H1 (cell line): ENCODE results near the gene CHD9NB. TPM values are rescaled to one million over a fixed set of nuclear protein-coding genes. Genes with fewer than 3 reads are reported as not detected.

ENCODE experiments used
- CTCF ChIA-PET: fragments of 300-600 bp; sonication (Branson Sonifier 250); formaldehyde crosslinking; loops from one replicate; lab custom pipeline; 2021; ENCODE audit not compliant: partially characterized antibody; lab: Charles Lee
- POLR2A ChIA-PET: fragments of 300-600 bp; sonication (Branson Sonifier 250); formaldehyde crosslinking; loops from one replicate; lab custom pipeline; 2021; ENCODE audit warnings: inconsistent platforms; ENCODE audit not compliant: partially characterized antibody; lab: Charles Lee
- DNase-seq, 2 experiments: peaks; one replicate each; pipeline versions ENCODE4 v3.0.0 to v3.0.0-alpha.2; 2010 to 2022; ENCODE audit warnings: low spot score in 2 of 2, low read depth in 1 of 2, mixed read lengths in 1 of 2
- FAIRE-seq: peaks from 2 replicates; lab custom pipeline; 2011; peaks lifted over from hg19 to GRCh38; lab: Jason Lieb, UNC
- H2AFZ ChIP-seq: 2 replicates; pipeline ENCODE4 v1.8.1; 2012; ENCODE audit warnings: low read length, inconsistent platforms
- H2AK5ac ChIP-seq: 2 replicates; pipeline ENCODE4 v1.6.1; 2013; ENCODE audit warnings: low read depth, low read length
- H2BK120ac ChIP-seq: replicated peaks from 2 replicates; pipeline ENCODE3; 2013; ENCODE audit warnings: low read depth, low read length, inconsistent platforms
- H2BK12ac ChIP-seq: 2 replicates; pipeline ENCODE4 v1.6.1; 2013; ENCODE audit warnings: low read depth, low read length
- H2BK15ac ChIP-seq: 2 replicates; pipeline ENCODE4 v1.6.1; 2013; ENCODE audit warnings: low read length
- H2BK20ac ChIP-seq: 2 replicates; pipeline ENCODE4 v1.6.1; 2013; ENCODE audit warnings: low read length
- H2BK5ac ChIP-seq: 2 replicates; pipeline ENCODE4 v1.6.1; 2013; ENCODE audit warnings: low read depth, low read length
- H3K14ac ChIP-seq: 2 replicates; pipeline ENCODE4 v1.6.1; 2013; ENCODE audit warnings: inconsistent platforms; ENCODE audit not compliant: insufficient read length
- H3K18ac ChIP-seq: 2 replicates; pipeline ENCODE4 v1.6.1; 2013; ENCODE audit warnings: low read length; ENCODE audit errors: extremely low read depth
- H3K23ac ChIP-seq: 2 replicates; pipeline ENCODE4 v1.6.1; 2013; ENCODE audit warnings: inconsistent platforms; ENCODE audit not compliant: insufficient read length
- H3K23me2 ChIP-seq: 2 replicates; pipeline ENCODE4 v1.6.1; 2013; ENCODE audit warnings: low read depth, low read length
- H3K27ac ChIP-seq: 2 replicates; pipeline ENCODE4 v1.6.1; 2011; ENCODE audit warnings: low read depth, low read length, inconsistent platforms
- H3K27me3 ChIP-seq, 4 experiments: replicated peaks in 1 of 4; 1 replicate in 1 of 4; 2 replicates in 3 of 4; pipeline versions ENCODE4 v1.6.1 to v1.8.1; 2011 to 2013; ENCODE audit warnings: low read length in 3 of 4, mild to moderate bottlenecking in 3 of 4, inconsistent platforms in 2 of 4, mixed read lengths in 2 of 4, moderate library complexity in 1 of 4; ENCODE audit not compliant: control insufficient read depth in 3 of 4, insufficient read depth in 3 of 4; ENCODE audit errors: extremely low read depth in 1 of 4
- H3K36me3 ChIP-seq, 4 experiments: 2 replicates each; pipeline versions ENCODE4 v1.6.1 to v1.8.1; 2011 to 2013; ENCODE audit warnings: mild to moderate bottlenecking in 4 of 4, low read length in 3 of 4, moderate library complexity in 2 of 4, control low read depth in 1 of 4, inconsistent platforms in 1 of 4; ENCODE audit not compliant: insufficient read depth in 4 of 4, control insufficient read depth in 2 of 4
- H3K4ac ChIP-seq: replicated peaks from 2 replicates; pipeline ENCODE3; 2013; ENCODE audit warnings: low read length, low read depth, mixed read lengths, inconsistent platforms; ENCODE audit not compliant: insufficient read length
- H3K4me1 ChIP-seq, 4 experiments: replicated peaks in 1 of 4; 1 replicate in 1 of 4; 2 replicates in 3 of 4; pipeline versions ENCODE4 v1.6.1 to v1.8.1; 2011 to 2013; ENCODE audit warnings: low read length in 3 of 4, inconsistent platforms in 2 of 4, mixed read lengths in 1 of 4; ENCODE audit not compliant: insufficient read depth in 4 of 4, control insufficient read depth in 3 of 4
- H3K4me2 ChIP-seq, 2 experiments: 2 replicates each; pipeline versions ENCODE4 v1.6.1 to v1.8.1; 2011 to 2013; ENCODE audit warnings: low read depth in 2 of 2, low read length in 2 of 2, control low read depth in 1 of 2, inconsistent platforms in 1 of 2, mild to moderate bottlenecking in 1 of 2; ENCODE audit not compliant: insufficient read depth in 1 of 2
- H3K4me3 ChIP-seq, 4 experiments: fragments of 200-600, 300-600 bp in 1 of 4; sonication (generic), shearing (Covaris generic), sonication (Bioruptor Twin) in 1 of 4; 2 replicates each; pipeline versions ENCODE4 v1.5.1 to v1.8.1; 2011 to 2016; ENCODE audit warnings: low read length in 4 of 4, low read depth in 3 of 4, control low read depth in 2 of 4, inconsistent platforms in 2 of 4, mild to moderate bottlenecking in 2 of 4, mixed read lengths in 1 of 4, moderate library complexity in 1 of 4; ENCODE audit not compliant: insufficient read depth in 2 of 4; ENCODE audit errors: extremely low read depth in 1 of 4
- H3K56ac ChIP-seq: replicated peaks from 2 replicates; pipeline ENCODE3; 2013; ENCODE audit warnings: low read depth, mild to moderate bottlenecking, mixed read lengths, low read length, inconsistent platforms; ENCODE audit not compliant: insufficient read length
- H3K79me1 ChIP-seq: 2 replicates; pipeline ENCODE4 v1.6.1; 2013; ENCODE audit warnings: low read depth, low read length, control low read depth
- H3K79me2 ChIP-seq, 2 experiments: 2 replicates each; pipeline versions ENCODE4 v1.6.1 to v1.8.1; 2012 to 2013; ENCODE audit warnings: low read length in 2 of 2, mild to moderate bottlenecking in 2 of 2, inconsistent platforms in 1 of 2; ENCODE audit not compliant: insufficient read depth in 2 of 2, control insufficient read depth in 1 of 2
- H3K9ac ChIP-seq, 4 experiments: replicated peaks in 1 of 4; 1 replicate in 1 of 4; 2 replicates in 3 of 4; pipeline versions ENCODE4 v1.6.1 to v1.8.1; 2011 to 2013; ENCODE audit warnings: low read depth in 3 of 4, low read length in 3 of 4, control low read depth in 2 of 4, mild to moderate bottlenecking in 2 of 4, moderate library complexity in 2 of 4, inconsistent platforms in 1 of 4; ENCODE audit errors: extremely low read depth in 1 of 4
- H3K9me3 ChIP-seq, 2 experiments: 2 replicates each; pipeline versions ENCODE4 v1.6.1 to v1.8.1; 2012 to 2013; ENCODE audit warnings: mild to moderate bottlenecking in 2 of 2, moderate library complexity in 2 of 2, control low read depth in 1 of 2, inconsistent platforms in 1 of 2, low read depth in 1 of 2, low read length in 1 of 2, mixed read lengths in 1 of 2; ENCODE audit not compliant: insufficient read depth in 2 of 2
- H4K20me1 ChIP-seq, 2 experiments: replicated peaks in 1 of 2; 2 replicates each; pipeline versions ENCODE3 to v1.8.1; 2011 to 2013; ENCODE audit warnings: inconsistent platforms in 2 of 2, low read length in 2 of 2, mild to moderate bottlenecking in 1 of 2; ENCODE audit not compliant: insufficient read depth in 2 of 2, control insufficient read depth in 1 of 2
- H4K5ac ChIP-seq: 2 replicates; pipeline ENCODE4 v1.6.1; 2013; ENCODE audit warnings: low read length, low read depth, mixed read lengths, inconsistent platforms; ENCODE audit not compliant: insufficient read length
- H4K8ac ChIP-seq: 2 replicates; pipeline ENCODE4 v1.8.0; 2013; ENCODE audit warnings: mild to moderate bottlenecking, moderate library complexity, low read length, inconsistent platforms; ENCODE audit not compliant: insufficient read depth; ENCODE audit errors: extremely low read depth
- H4K91ac ChIP-seq: replicated peaks from 2 replicates; pipeline ENCODE3; 2013; ENCODE audit warnings: low read length, mixed read lengths, inconsistent platforms; ENCODE audit not compliant: insufficient read length
- BACH1 ChIP-seq: IDR thresholded peaks from 2 replicates; pipeline ENCODE4 v1.6.1; 2012; ENCODE audit warnings: low read length, improper control_type of control experiment
- CBX8 ChIP-seq: fragments of 300-800, 300-1000 bp; sonication (generic); IDR thresholded peaks from 2 replicates; pipeline ENCODE4 v1.7.1; 2016; ENCODE audit warnings: low read depth, low read length, borderline replicate concordance
- EP300 ChIP-seq, 2 experiments: IDR thresholded peaks; 1 replicate in 1 of 2; 2 replicates in 1 of 2; pipeline ENCODE4 v1.6.1; 2011 to 2012; ENCODE audit warnings: low read depth in 2 of 2, low read length in 2 of 2, mild to moderate bottlenecking in 2 of 2, borderline replicate concordance in 1 of 2, inconsistent platforms in 1 of 2, moderate library complexity in 1 of 2
- KDM1A ChIP-seq: fragments of 200-600, 300-600 bp; sonication (generic); IDR thresholded peaks from 2 replicates; pipeline ENCODE4 v1.7.1; 2016; ENCODE audit warnings: mild to moderate bottlenecking, low read length, borderline replicate concordance
- SIRT6 ChIP-seq: IDR thresholded peaks from one replicate; pipeline ENCODE4 v1.7.1; 2012; ENCODE audit warnings: low read length, inconsistent platforms
- WGBS, 2 experiments: shearing (Covaris generic) in 1 of 2; methylation state at CpG; one replicate each; pipeline versions ENCODE4 v1.1.6 to v1.1.7; 2013 to 2015; ENCODE audit warnings: low lambda C conversion rate in 2 of 2, mixed read lengths in 2 of 2, inconsistent platforms in 1 of 2, low coverage in 1 of 2, missing lambda C conversion rate in 1 of 2; ENCODE audit not compliant: insufficient replicate concordance in 2 of 2, insufficient coverage in 1 of 2, insufficient read length in 1 of 2; ENCODE audit errors: extremely low coverage in 1 of 2, missing lambda C conversion rate in 1 of 2; 5-methylcytosine and 5-hydroxymethylcytosine counted together
- polyA plus RNA-seq, 7 experiments: library from polyadenylated mRNA; depleted of rRNA in 3 of 7; stranded (reverse) in 5 of 7; unstranded in 2 of 7; fragments of >200 nt in 5 of 7; fragments of 200-250 nt in 2 of 7; gene quantifications; 1 replicate in 5 of 7; 2 replicates in 1 of 7; 4 replicates in 1 of 7; pipeline versions ENCODE4 v1.2.1 to v1.2.3, GENCODE V29; 2011 to 2013; ENCODE audit warnings: missing spikeins in 2 of 7, mixed read lengths in 2 of 7
- total RNA-seq: library from RNA; stranded (reverse); fragmentation: NEBNext Ultra II Directional; extraction: Animal tissue kit (Norgen Biotek cat#: 25700); gene quantifications from 2 replicates; pipeline ENCODE4 v1.2.1, GENCODE V29; 2021
- TF ChIP-seq, protein P1 (sequence below): IDR thresholded peaks from 2 replicates; pipeline ENCODE4 v1.6.1; 2012; ENCODE audit warnings: inconsistent platforms

The CHD9NB gene
- total and polyA plus RNA-seq, 2 of the 8 experiments (the other 6 are each of a cell fraction or from before 2014, with no cell fraction given) = 4.5 to 5.9 TPM

DNA sequence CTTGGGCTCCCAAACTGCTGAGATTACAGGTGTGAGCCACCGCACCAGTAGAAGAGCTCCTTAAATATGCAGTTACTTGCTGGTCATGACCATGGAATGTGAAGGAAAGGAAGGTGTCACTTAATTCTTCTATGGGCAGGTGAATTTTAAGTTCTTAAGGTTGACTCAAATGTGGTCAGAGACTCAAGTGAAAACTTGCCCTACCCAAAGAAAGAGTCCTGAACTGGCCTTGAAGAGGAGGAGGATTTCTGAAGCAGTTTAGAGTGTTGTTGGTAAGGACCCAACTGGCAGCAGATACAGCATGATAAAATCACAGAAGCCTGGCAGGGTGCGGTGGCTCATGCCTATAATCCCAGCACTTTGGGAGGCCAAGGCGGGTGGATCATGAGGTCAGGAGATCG, 31.4 kb upstream of the CHD9NB start:
- Histone ChIP-seq H4K5ac (no peak overlapping the region), H3K79me2 (peaks cover 0 to 14% of the 10 kb centered on the region in 2 experiments; a peak in 2 of 4 replicates), H3K79me1 (peaks cover 5% of the 10 kb centered on the region; the same call in 1 of the 2 replicates), H2BK5ac (no peak overlapping the region), H3K9ac (no peak overlapping the region), H3K4ac (no peak overlapping the region), H3K27ac (no peak overlapping the region), H4K20me1 (no peaks in the 10 kb centered on the region), H2BK20ac (no peak overlapping the region), H3K4me3 (no peak overlapping the region), H3K27me3 (no peaks in the 10 kb centered on the region), H3K9me3 (no peaks in the 10 kb centered on the region), H3K14ac (no peak overlapping the region), H3K4me1 (peaks cover 8 to 31% (median 27%) of the 10 kb centered on the region in 4 experiments; a peak in 5 of 7 replicates), H3K36me3 (no peaks in the 10 kb centered on the region), H3K18ac (no peak overlapping the region), H2AFZ (no peak overlapping the region), H2BK12ac (no peak overlapping the region), H3K23ac (no peak overlapping the region), H3K23me2 (no peaks in the 10 kb centered on the region), H4K8ac (no peak overlapping the region), H4K91ac (no peak overlapping the region), H3K4me2 (no peak overlapping the region), H3K56ac (no peak overlapping the region), H2BK15ac (no peak overlapping the region), H2BK120ac (no peak overlapping the region), H2AK5ac (no peak overlapping the region)
- CTCF ChIA-PET = interaction anchor here (1.0 kb wide), 1 partner anchor 29 kb away, joined by 4 read pairs; no protein-coding TSS in a partner anchor
- FAIRE-seq (no peak), DNase-seq (no peak)
- POLR2A ChIA-PET = interaction anchor here (0.5 kb wide), 1 partner anchor 71 kb away, joined by 4 read pairs; no protein-coding TSS in a partner anchor
- TF ChIP-seq KDM1A (no peak), EP300 (IDR thresholded peaks at IDR 0.05; ENCODE audit: borderline replicate concordance in 1 of 2, low read depth in 2 of 2, low read length in 2 of 2) (no peak), BACH1 (no peak), CBX8 (no peak), SIRT6 (no peak)
- TF ChIP-seq, protein P1, sequence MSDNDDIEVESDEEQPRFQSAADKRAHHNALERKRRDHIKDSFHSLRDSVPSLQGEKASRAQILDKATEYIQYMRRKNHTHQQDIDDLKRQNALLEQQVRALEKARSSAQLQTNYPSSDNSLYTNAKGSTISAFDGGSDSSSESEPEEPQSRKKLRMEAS = no peak
- 87% methylated on average over 4 of the region's 4 CpGs; no CpG with 5 or more reads in 1 of the 2 experiments for WGBS, 2 experiments
